HL-60 (cell line): Measurements from ENCODE around the gene LNPEP.

Experiments
- DNase-seq, 2 experiments: peaks; one replicate each; pipeline ENCODE4 v3.0.0-alpha.2; 2010 to 2020; ENCODE audit warnings: low read depth in 1 of 2, low spot score in 1 of 2
- H3K27ac ChIP-seq: fragments of 250-450 bp; sonication (Bioruptor Pico); replicated peaks from 2 replicates; pipeline ENCODE4 v1.5.1; 2020; ENCODE audit warnings: mild to moderate bottlenecking, moderate library complexity
- H3K27me3 ChIP-seq: fragments of 250-450 bp; sonication (Bioruptor Pico); 2 replicates; pipeline ENCODE4 v1.5.1; 2021; ENCODE audit warnings: mild to moderate bottlenecking, moderate library complexity; ENCODE audit not compliant: insufficient read depth, poor library complexity, severe bottlenecking
- H3K4me3 ChIP-seq: replicated peaks from 2 replicates; pipeline ENCODE4 v1.5.1; 2011; ENCODE audit warnings: mild to moderate bottlenecking, control low read depth, low read length; ENCODE audit not compliant: insufficient read depth
- CTCF ChIP-seq: IDR thresholded peaks from one replicate; pipeline ENCODE4 v1.5.1; 2011; ENCODE audit warnings: low read length, control low read depth, inconsistent platforms; ENCODE audit not compliant: insufficient read depth
- GABPA ChIP-seq: IDR thresholded peaks from 2 replicates; pipeline ENCODE4 v1.6.1; 2012; ENCODE audit warnings: low read depth
- POLR2AphosphoS5 ChIP-seq: IDR thresholded peaks from 2 replicates; pipeline ENCODE4 v1.6.1; 2012; ENCODE audit warnings: low read depth
- REST ChIP-seq: IDR thresholded peaks from 2 replicates; pipeline ENCODE4 v1.6.1; 2012; ENCODE audit warnings: low read depth; ENCODE audit not compliant: insufficient replicate concordance
- SPI1 ChIP-seq: IDR thresholded peaks from 2 replicates; pipeline ENCODE4 v1.6.1; 2012; ENCODE audit warnings: low read depth, mild to moderate bottlenecking, borderline replicate concordance

The LNPEP gene

GRCh38 chr5:97000391-97000790, 64.5 kb downstream of the LNPEP start:
- no peak for TF ChIP-seq POLR2AphosphoS5
- TF ChIP-seq SPI1 = no peak
- no peak for TF ChIP-seq REST
- TF ChIP-seq GABPA = no peak
- no peak for TF ChIP-seq CTCF
- H3K27me3 ChIP-seq = no peaks in the 10 kb centered on the region
- no peak overlapping the region for H3K4me3 ChIP-seq
- no peak overlapping the region for H3K27ac ChIP-seq
- no peak for DNase-seq

- TF ChIP-seq GABPA (no peak), POLR2AphosphoS5 (no peak), SPI1 (no peak), REST (no peak), CTCF (no peak)
- Histone ChIP-seq H3K4me3 (no peak overlapping the region), H3K27me3 (no peaks in the 10 kb centered on the region), H3K27ac (no peak overlapping the region)
- DNase-seq = no peak
Measured at GRCh38 chr5:97002983-97003382, 67.1 kb downstream of the LNPEP start.

- H3K27me3 ChIP-seq = no peaks in the 10 kb centered on the region
- H3K27ac ChIP-seq = no peak overlapping the region
- TF ChIP-seq SPI1 (no peak), CTCF (no peak), REST (no peak), GABPA (no peak), POLR2AphosphoS5 (no peak)
- H3K4me3 ChIP-seq = no peak overlapping the region
- DNase-seq = no peak
Measured at GRCh38 chr5:97004423-97005060, 68.7 kb downstream of the LNPEP start.
